ENCODE results near the gene ENOX1. TPM values are rescaled to one million over a fixed set of nuclear protein-coding genes. Genes with fewer than 3 reads are reported as not detected.

The ENOX1 gene
- total and polyA plus RNA-seq, 2 of the 8 experiments (the other 6 are each of a cell fraction or from before 2014, with no cell fraction given) = 0.23 to 0.37 TPM

GRCh38 chr13:43258771-43259170 lies 528.0 kb downstream of the ENOX1 start:
- POLR2A ChIA-PET (ENCODE audit: partially characterized antibody) = no interaction called here
- Histone ChIP-seq H3K4ac (replicated peaks; ENCODE audit: insufficient read length, low read depth, low read length) (no peak overlapping the region), H3K9me3 (ENCODE audit: insufficient read depth in 2 of 2, low read depth in 1 of 2, low read length in 1 of 2) (no peaks in the 10 kb centered on the region), H3K79me2 (ENCODE audit: control insufficient read depth in 1 of 2, insufficient read depth in 2 of 2, low read length in 2 of 2) (no peaks in the 10 kb centered on the region), H2AFZ (ENCODE audit: low read length) (no peak overlapping the region), H4K8ac (ENCODE audit: extremely low read depth, insufficient read depth, low read length) (no peak overlapping the region), H3K4me2 (ENCODE audit: insufficient read depth in 1 of 2, low read depth in 2 of 2, low read length in 2 of 2) (no peak overlapping the region), H3K27ac (ENCODE audit: low read depth, low read length) (no peak overlapping the region), H2BK20ac (ENCODE audit: low read length) (no peak overlapping the region), H3K56ac (replicated peaks; ENCODE audit: insufficient read length, low read depth, low read length) (no peak overlapping the region), H4K91ac (replicated peaks; ENCODE audit: insufficient read length, low read length) (no peak overlapping the region), H3K36me3 (ENCODE audit: control insufficient read depth in 2 of 4, insufficient read depth in 4 of 4, low read length in 3 of 4) (no peaks in the 10 kb centered on the region), H4K20me1 (replicated peaks in 1 of 2; ENCODE audit: control insufficient read depth in 1 of 2, insufficient read depth in 2 of 2, low read length in 2 of 2) (no peaks in the 10 kb centered on the region), H2BK120ac (replicated peaks; ENCODE audit: low read depth, low read length) (no peak overlapping the region), H3K4me1 (replicated peaks in 1 of 4; ENCODE audit: control insufficient read depth in 3 of 4, insufficient read depth in 4 of 4, low read length in 3 of 4) (no peaks in the 10 kb centered on the region), H2BK12ac (ENCODE audit: low read depth, low read length) (no peak overlapping the region), H3K14ac (ENCODE audit: insufficient read length) (no peak overlapping the region), H3K27me3 (replicated peaks in 1 of 4; ENCODE audit: control insufficient read depth in 3 of 4, extremely low read depth in 1 of 4, insufficient read depth in 3 of 4, low read length in 3 of 4) (peaks cover 0 to 1% (median 0%) of the 10 kb centered on the region in 4 experiments; a peak in 1 of 7 replicates), H3K23me2 (ENCODE audit: low read depth, low read length) (no peaks in the 10 kb centered on the region), H3K23ac (ENCODE audit: insufficient read length) (no peak overlapping the region), H3K18ac (ENCODE audit: extremely low read depth, low read length) (no peak overlapping the region), H4K5ac (ENCODE audit: insufficient read length, low read depth, low read length) (no peak overlapping the region), H3K4me3 (ENCODE audit: extremely low read depth in 1 of 4, insufficient read depth in 2 of 4, low read depth in 3 of 4, low read length in 4 of 4) (no peak overlapping the region), H3K9ac (replicated peaks in 1 of 4; ENCODE audit: extremely low read depth in 1 of 4, low read depth in 3 of 4, low read length in 3 of 4) (no peak overlapping the region), H2BK5ac (ENCODE audit: low read depth, low read length) (no peak overlapping the region), H2BK15ac (ENCODE audit: low read length) (no peak overlapping the region), H3K79me1 (ENCODE audit: low read depth, low read length) (no peaks in the 10 kb centered on the region), H2AK5ac (ENCODE audit: low read depth, low read length) (no peak overlapping the region)
- CTCF ChIA-PET (ENCODE audit: partially characterized antibody) = interaction anchor here (1.0 to 1.4 kb wide), 4 partner anchors 8 to 290 kb away, joined by 3 read pairs; no protein-coding TSS in a partner anchor
- TF ChIP-seq EGR1 (IDR thresholded peaks at IDR 0.05; ENCODE audit: borderline replicate concordance, low read depth, low read length) = no peak
- TF ChIP-seq FOSL1 (IDR thresholded peaks at IDR 0.05; ENCODE audit: insufficient read depth, low read depth, low read length) = no peak
- no peak for TF ChIP-seq BACH1 (IDR thresholded peaks at IDR 0.05; ENCODE audit: low read length)
- TF ChIP-seq JUND (IDR thresholded peaks at IDR 0.05; ENCODE audit: low read length) = no peak
- TF ChIP-seq CBX8 (IDR thresholded peaks at IDR 0.05; ENCODE audit: borderline replicate concordance, low read depth, low read length) = no peak
- no peak for TF ChIP-seq TCF12 (IDR thresholded peaks at IDR 0.05; ENCODE audit: low read depth, low read length)
- no peak for TF ChIP-seq TAF7 (optimal IDR thresholded peaks at IDR 0.05; ENCODE audit: borderline replicate concordance, low read depth, low read length)
- FAIRE-seq = no peak
- DNase-seq (ENCODE audit: low read depth in 1 of 2, low spot score in 2 of 2) = no peak
- WGBS, 2 experiments (ENCODE audit: extremely low coverage in 1 of 2, insufficient coverage in 1 of 2, insufficient read length in 1 of 2, insufficient replicate concordance in 2 of 2, low coverage in 1 of 2, low lambda C conversion rate in 2 of 2, missing lambda C conversion rate in 1 of 2) = 92% methylated on average over 1 of the region's 1 CpG; no CpG with 5 or more reads in 1 of the 2 experiments

Data from H1 (cell line).